Measurements from ENCODE around the gene E2F3.

DNA sequence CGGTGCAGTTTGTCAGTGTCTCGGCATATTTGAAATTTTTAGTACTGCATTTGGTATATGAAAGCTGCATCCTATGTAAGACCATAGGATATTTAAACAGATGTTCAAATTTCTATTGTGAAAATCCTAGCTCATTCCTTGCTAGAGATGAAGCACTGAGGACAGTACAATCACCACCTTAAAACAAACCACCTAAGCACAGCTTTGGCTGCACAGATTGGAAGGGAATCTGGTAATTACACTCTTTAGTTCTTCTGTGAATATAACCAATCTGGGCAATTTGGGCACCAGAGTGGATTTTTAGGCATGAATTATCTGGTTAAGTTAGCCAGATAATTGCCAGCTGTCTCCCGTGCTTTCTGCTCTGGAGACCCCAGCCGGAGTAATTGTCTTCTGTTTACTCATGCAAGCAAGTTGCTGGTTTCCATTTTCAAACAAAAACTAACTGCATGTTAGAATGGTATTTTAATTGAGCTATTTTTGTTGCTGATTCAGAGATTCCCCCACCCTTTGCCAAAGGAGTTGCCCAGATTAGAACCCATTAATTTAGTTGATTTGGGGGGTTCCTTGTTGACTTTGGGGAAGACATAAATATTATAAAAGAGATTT is 36.9 kb downstream of the E2F3 start:
- TF ChIP-seq RNF2 (IDR thresholded peaks at IDR 0.05; ENCODE audit: borderline replicate concordance, low read depth) = no peak
- TF ChIP-seq, protein P1, sequence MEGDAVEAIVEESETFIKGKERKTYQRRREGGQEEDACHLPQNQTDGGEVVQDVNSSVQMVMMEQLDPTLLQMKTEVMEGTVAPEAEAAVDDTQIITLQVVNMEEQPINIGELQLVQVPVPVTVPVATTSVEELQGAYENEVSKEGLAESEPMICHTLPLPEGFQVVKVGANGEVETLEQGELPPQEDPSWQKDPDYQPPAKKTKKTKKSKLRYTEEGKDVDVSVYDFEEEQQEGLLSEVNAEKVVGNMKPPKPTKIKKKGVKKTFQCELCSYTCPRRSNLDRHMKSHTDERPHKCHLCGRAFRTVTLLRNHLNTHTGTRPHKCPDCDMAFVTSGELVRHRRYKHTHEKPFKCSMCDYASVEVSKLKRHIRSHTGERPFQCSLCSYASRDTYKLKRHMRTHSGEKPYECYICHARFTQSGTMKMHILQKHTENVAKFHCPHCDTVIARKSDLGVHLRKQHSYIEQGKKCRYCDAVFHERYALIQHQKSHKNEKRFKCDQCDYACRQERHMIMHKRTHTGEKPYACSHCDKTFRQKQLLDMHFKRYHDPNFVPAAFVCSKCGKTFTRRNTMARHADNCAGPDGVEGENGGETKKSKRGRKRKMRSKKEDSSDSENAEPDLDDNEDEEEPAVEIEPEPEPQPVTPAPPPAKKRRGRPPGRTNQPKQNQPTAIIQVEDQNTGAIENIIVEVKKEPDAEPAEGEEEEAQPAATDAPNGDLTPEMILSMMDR (IDR thresholded peaks at IDR 0.05) = no peak
- TF ChIP-seq, protein P2, sequence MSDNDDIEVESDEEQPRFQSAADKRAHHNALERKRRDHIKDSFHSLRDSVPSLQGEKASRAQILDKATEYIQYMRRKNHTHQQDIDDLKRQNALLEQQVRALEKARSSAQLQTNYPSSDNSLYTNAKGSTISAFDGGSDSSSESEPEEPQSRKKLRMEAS (IDR thresholded peaks at IDR 0.05) = no peak

All from A549 (cell line).